GM23338 (cell line): Measurements from ENCODE around the gene HPS3. TPM values are rescaled to one million over a fixed set of nuclear protein-coding genes. Genes with fewer than 3 reads are reported as not detected.
"Not testable (repeated sequence)": the region's sequence is repeated elsewhere in the genome, so short reads cannot be mapped to it uniquely, and the experiment has no call there.

ENCODE experiments used
- ATAC-seq: fragments of 200-7000 bp; cut with Tn5 transposase; 3 replicates; pipeline ENCODE4 v1.9.1; 2020
- DNase-seq: peaks from one replicate; pipeline ENCODE4 v3.0.0-alpha.2; 2015; ENCODE audit warnings: low spot score
- H2AFZ ChIP-seq: fragments of 200-600 bp; sonication (generic); 2 replicates; pipeline ENCODE4 v1.8.0; 2016; ENCODE audit warnings: antibody characterized with exemption, mild to moderate bottlenecking, moderate library complexity
- H3F3A ChIP-seq: fragments of 200-600 bp; sonication (generic); replicated peaks from 2 replicates; pipeline ENCODE4 v1.8.0; 2017; ENCODE audit warnings: antibody characterized with exemption, mixed run types, low read depth
- H3K27ac ChIP-seq: fragments of 200-600 bp; sonication (generic); 2 replicates; pipeline ENCODE4 v1.6.1; 2016; ENCODE audit warnings: low read depth
- H3K27me3 ChIP-seq: fragments of 200-600 bp; sonication (generic); 2 replicates; pipeline ENCODE4 v1.8.0; 2016; ENCODE audit warnings: mild to moderate bottlenecking, mixed run types, moderate library complexity; ENCODE audit not compliant: insufficient read depth
- H3K36me3 ChIP-seq: fragments of 200-600 bp; sonication (generic); 2 replicates; pipeline ENCODE4 v1.8.0; 2016; ENCODE audit warnings: mild to moderate bottlenecking; ENCODE audit not compliant: insufficient read depth
- H3K4me1 ChIP-seq: fragments of 200-600 bp; sonication (generic); 2 replicates; pipeline ENCODE4 v1.8.0; 2016; ENCODE audit warnings: mild to moderate bottlenecking, moderate library complexity; ENCODE audit not compliant: insufficient read depth
- H3K4me2 ChIP-seq: fragments of 200-600 bp; sonication (generic); 2 replicates; pipeline ENCODE4 v1.7.1; 2017; ENCODE audit warnings: mixed run types
- H3K4me3 ChIP-seq: fragments of 200-600 bp; sonication (generic); 2 replicates; pipeline ENCODE4 v1.6.1; 2016; ENCODE audit warnings: mixed run types
- H3K79me2 ChIP-seq: fragments of 200-600 bp; sonication (generic); replicated peaks from 2 replicates; pipeline ENCODE4 v1.8.0; 2017; ENCODE audit warnings: mild to moderate bottlenecking; ENCODE audit not compliant: insufficient read depth
- H3K9me2 ChIP-seq: fragments of 200-600 bp; sonication (generic); 2 replicates; pipeline ENCODE4 v1.8.0; 2017; ENCODE audit not compliant: insufficient read depth
- H4K20me1 ChIP-seq: fragments of 200-600 bp; sonication (generic); replicated peaks from 2 replicates; pipeline ENCODE4 v1.8.0; 2017; ENCODE audit warnings: mild to moderate bottlenecking; ENCODE audit not compliant: insufficient read depth
- H3K27ac Mint-ChIP-seq: 2 replicates; pipeline ENCODE4 v1.8.0; 2020; ENCODE audit warnings: inconsistent platforms, mild to moderate bottlenecking, moderate library complexity, mixed read lengths
- H3K27me3 Mint-ChIP-seq: 3 replicates; pipeline ENCODE4 v1.8.0; 2022; ENCODE audit warnings: low read depth, mild to moderate bottlenecking, moderate library complexity, mixed read lengths, inconsistent platforms; ENCODE audit not compliant: insufficient read depth, poor library complexity
- H3K36me3 Mint-ChIP-seq: 3 replicates; pipeline ENCODE4 v1.8.0; 2021; ENCODE audit warnings: low read depth, mild to moderate bottlenecking, inconsistent platforms, moderate library complexity, mixed read lengths
- H3K4me1 Mint-ChIP-seq: 3 replicates; pipeline ENCODE4 v1.8.0; 2020; ENCODE audit warnings: mild to moderate bottlenecking, inconsistent platforms, mixed read lengths
- H3K4me3 Mint-ChIP-seq: 3 replicates; pipeline ENCODE4 v1.8.0; 2021; ENCODE audit warnings: moderate library complexity, mild to moderate bottlenecking, inconsistent platforms, mixed read lengths
- H3K9me3 Mint-ChIP-seq: 3 replicates; pipeline ENCODE4 v1.8.0; 2020; ENCODE audit warnings: moderate library complexity, mild to moderate bottlenecking, inconsistent platforms, mixed read lengths
- CREB1 ChIP-seq: fragments of 250-450 bp; sonication (Bioruptor Pico); IDR thresholded peaks from 2 replicates; pipeline ENCODE4 v1.5.0; 2020; ENCODE audit warnings: low read depth, mild to moderate bottlenecking, moderate library complexity
- JUNB ChIP-seq: IDR thresholded peaks from one replicate; pipeline ENCODE4 v1.6.1; 2016; ENCODE audit warnings: antibody characterized with exemption; ENCODE audit not compliant: unreplicated experiment
- POLR2AphosphoS5 ChIP-seq: IDR thresholded peaks from 2 replicates; pipeline ENCODE4 v1.6.1; 2016; ENCODE audit warnings: antibody characterized with exemption, low read depth
- REST ChIP-seq: IDR thresholded peaks from one replicate; pipeline ENCODE4 v1.6.1; 2018; ENCODE audit warnings: antibody characterized with exemption; ENCODE audit not compliant: unreplicated experiment
- ZNF331 ChIP-seq: fragments of 250-450 bp; sonication (Bioruptor Pico); IDR thresholded peaks from 2 replicates; pipeline ENCODE4 v1.5.0; 2020; ENCODE audit warnings: low read depth, mild to moderate bottlenecking, moderate library complexity
- polyA plus RNA-seq: library from polyadenylated mRNA; unstranded; fragments of >200 nt; fragmentation: Nextera tagmentation; extraction: Ambion mirVana; gene quantifications from 2 replicates; pipeline ENCODE4 v1.2.1, GENCODE V29; 2016
- total RNA-seq: library from RNA; depleted of rRNA; stranded (reverse); fragments of >200 nt; shearing (Covaris generic); gene quantifications from 2 replicates; pipeline ENCODE4 v1.2.3, GENCODE V29; 2014
- TF ChIP-seq, protein P1 (sequence below), 2 experiments: fragments of 200-600 bp in 1 of 2; sonication (generic) in 1 of 2; conservative IDR thresholded peaks; 2 replicates each; pipeline versions ENCODE4 v1.5.1 to v1.6.1; 2016 to 2017; ENCODE audit warnings: antibody characterized with exemption in 2 of 2, low read depth in 2 of 2, mild to moderate bottlenecking in 2 of 2, moderate library complexity in 1 of 2
- TF ChIP-seq, protein P2 (sequence below): IDR thresholded peaks from 2 replicates; pipeline ENCODE4 v1.6.1; 2016; ENCODE audit warnings: antibody characterized with exemption

The HPS3 gene
- total and polyA plus RNA-seq, 2 experiments from 2014 or later = 41.7 to 66.8 TPM

DNA sequence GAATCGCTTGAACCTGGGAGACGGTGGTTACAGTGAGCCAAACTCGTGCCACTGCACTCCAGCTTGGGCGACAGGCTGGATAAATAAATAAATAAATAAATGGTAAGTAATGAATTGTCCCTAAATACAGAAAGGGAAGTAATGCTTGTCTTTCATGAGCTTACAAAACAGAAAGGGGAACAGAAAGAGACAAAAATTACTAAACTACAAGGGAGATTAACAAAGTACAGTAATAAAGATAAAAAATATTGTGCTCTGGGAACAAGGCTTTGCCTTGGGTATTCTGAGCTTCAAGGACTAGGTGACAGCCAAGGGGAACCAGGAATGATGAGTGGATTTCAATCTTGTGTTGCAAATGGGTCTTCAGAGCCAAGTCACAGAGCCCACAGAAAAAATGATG is 34.0 kb upstream of the HPS3 start:
- peaks cover 13% of the 10 kb centered on the region for H3K36me3 Mint-ChIP-seq
- Histone ChIP-seq H3K4me1 (no peaks in the 10 kb centered on the region), H3K4me2 (no peak overlapping the region), H2AFZ (no peak overlapping the region), H3K36me3 (no peaks in the 10 kb centered on the region), H3K27ac (no peak overlapping the region), H4K20me1 (no peaks in the 10 kb centered on the region), H3F3A (no peaks in the 10 kb centered on the region), H3K9me2 (0 out of 2 replicates have a peak, but pooled peaks cover 4% of the 10 kb centered on the region), H3K4me3 (no peak overlapping the region), H3K79me2 (no peaks in the 10 kb centered on the region), H3K27me3 (no peaks in the 10 kb centered on the region)
- H3K9me3 Mint-ChIP-seq = peaks cover 18% of the 10 kb centered on the region
- no peak overlapping the region for H3K4me3 Mint-ChIP-seq
- H3K4me1 Mint-ChIP-seq = no peaks in the 10 kb centered on the region
- peaks cover 7% of the 10 kb centered on the region for H3K27me3 Mint-ChIP-seq
- ATAC-seq (no peak), DNase-seq (no peak)
- TF ChIP-seq REST (no peak), ZNF331 (no peak), POLR2AphosphoS5 (no peak), JUNB (no peak), CREB1 (CRISPR knock-in tag) (no peak)
- TF ChIP-seq, protein P1, sequence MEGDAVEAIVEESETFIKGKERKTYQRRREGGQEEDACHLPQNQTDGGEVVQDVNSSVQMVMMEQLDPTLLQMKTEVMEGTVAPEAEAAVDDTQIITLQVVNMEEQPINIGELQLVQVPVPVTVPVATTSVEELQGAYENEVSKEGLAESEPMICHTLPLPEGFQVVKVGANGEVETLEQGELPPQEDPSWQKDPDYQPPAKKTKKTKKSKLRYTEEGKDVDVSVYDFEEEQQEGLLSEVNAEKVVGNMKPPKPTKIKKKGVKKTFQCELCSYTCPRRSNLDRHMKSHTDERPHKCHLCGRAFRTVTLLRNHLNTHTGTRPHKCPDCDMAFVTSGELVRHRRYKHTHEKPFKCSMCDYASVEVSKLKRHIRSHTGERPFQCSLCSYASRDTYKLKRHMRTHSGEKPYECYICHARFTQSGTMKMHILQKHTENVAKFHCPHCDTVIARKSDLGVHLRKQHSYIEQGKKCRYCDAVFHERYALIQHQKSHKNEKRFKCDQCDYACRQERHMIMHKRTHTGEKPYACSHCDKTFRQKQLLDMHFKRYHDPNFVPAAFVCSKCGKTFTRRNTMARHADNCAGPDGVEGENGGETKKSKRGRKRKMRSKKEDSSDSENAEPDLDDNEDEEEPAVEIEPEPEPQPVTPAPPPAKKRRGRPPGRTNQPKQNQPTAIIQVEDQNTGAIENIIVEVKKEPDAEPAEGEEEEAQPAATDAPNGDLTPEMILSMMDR (conservative IDR thresholded peaks at IDR 0.05; ENCODE audit: low read depth in 2 of 2) = no peak
- TF ChIP-seq, protein P2, sequence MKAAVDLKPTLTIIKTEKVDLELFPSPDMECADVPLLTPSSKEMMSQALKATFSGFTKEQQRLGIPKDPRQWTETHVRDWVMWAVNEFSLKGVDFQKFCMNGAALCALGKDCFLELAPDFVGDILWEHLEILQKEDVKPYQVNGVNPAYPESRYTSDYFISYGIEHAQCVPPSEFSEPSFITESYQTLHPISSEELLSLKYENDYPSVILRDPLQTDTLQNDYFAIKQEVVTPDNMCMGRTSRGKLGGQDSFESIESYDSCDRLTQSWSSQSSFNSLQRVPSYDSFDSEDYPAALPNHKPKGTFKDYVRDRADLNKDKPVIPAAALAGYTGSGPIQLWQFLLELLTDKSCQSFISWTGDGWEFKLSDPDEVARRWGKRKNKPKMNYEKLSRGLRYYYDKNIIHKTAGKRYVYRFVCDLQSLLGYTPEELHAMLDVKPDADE = no peak
- H3K27ac Mint-ChIP-seq = no peak overlapping the region

- H3K9me2 ChIP-seq, H3F3A ChIP-seq, H4K20me1 ChIP-seq, H3K79me2 ChIP-seq, H2AFZ ChIP-seq, H3K4me2 ChIP-seq, H3K4me1 Mint-ChIP-seq, DNase-seq, H3K27ac Mint-ChIP-seq, H3K36me3 ChIP-seq, H3K27ac ChIP-seq, H3K4me3 ChIP-seq, H3K4me1 ChIP-seq, H3K4me3 Mint-ChIP-seq, ATAC-seq, H3K27me3 ChIP-seq: not testable (repeated sequence)
- H3K27me3 Mint-ChIP-seq = peaks cover 10% of the 10 kb centered on the region
- H3K36me3 Mint-ChIP-seq = peaks cover 13% of the 10 kb centered on the region
- peaks cover 18% of the 10 kb centered on the region for H3K9me3 Mint-ChIP-seq
Measured at GRCh38 chr3:149097987-149098386, 31.5 kb upstream of the HPS3 start.
